ENCODE data around the gene RIPK1. TPM values are rescaled to one million over a fixed set of nuclear protein-coding genes. Genes with fewer than 3 reads are reported as not detected.

Gene RIPK1
- total RNA-seq, 1 experiment from 2014 or later: 19.1 TPM

GRCh38 chr6:3041606-3042005 lies 26.7 kb upstream of the RIPK1 start:
- Histone ChIP-seq H3K27me3 (ENCODE audit: insufficient read depth, low read length) (no peaks in the 10 kb centered on the region), H3K27ac (ENCODE audit: low read depth, low read length) (no peak overlapping the region), H3K4me3 (replicated peaks in 1 of 2; ENCODE audit: low read depth in 1 of 2, low read length in 2 of 2) (no peak overlapping the region), H4K20me1 (ENCODE audit: insufficient read depth) (no peaks in the 10 kb centered on the region), H2AFZ (ENCODE audit: low read depth, low read length, poor library complexity, severe bottlenecking) (no peak overlapping the region), H3K4me2 (ENCODE audit: low read length) (no peak overlapping the region), H3K9me2 (ENCODE audit: insufficient read depth) (no peaks in the 10 kb centered on the region), H3K9me3 (ENCODE audit: control insufficient read depth in 1 of 2, insufficient read depth in 1 of 2, low read depth in 1 of 2, low read length in 2 of 2) (no peaks in the 10 kb centered on the region), H3K79me2 (ENCODE audit: insufficient read depth, low read length) (no peaks in the 10 kb centered on the region), H3K9ac (ENCODE audit: low read length) (no peak overlapping the region), H3K4me1 (ENCODE audit: control insufficient read depth in 1 of 2, insufficient read depth in 2 of 2, low read length in 2 of 2) (no peaks in the 10 kb centered on the region), H3K36me3 (ENCODE audit: control insufficient read depth in 1 of 2, insufficient read depth in 2 of 2, low read length in 2 of 2) (no peaks in the 10 kb centered on the region)
- ChIA-PET CTCF (no interaction called here), RAD21 (ENCODE audit: low non-redundant PET in 1 of 2, low total read pairs in 2 of 2, uncharacterized antibody in 2 of 2, unreplicated experiment in 2 of 2) (no interaction called here), POLR2A (no interaction called here)
- no TSS peak for BruUV-seq (replicated peaks)
- intact Hi-C loops (cut with micrococcal nuclease): no loop called here
- DNase-seq (ENCODE audit: low read depth, low spot score): no peak
- TF ChIP-seq, protein P1, sequence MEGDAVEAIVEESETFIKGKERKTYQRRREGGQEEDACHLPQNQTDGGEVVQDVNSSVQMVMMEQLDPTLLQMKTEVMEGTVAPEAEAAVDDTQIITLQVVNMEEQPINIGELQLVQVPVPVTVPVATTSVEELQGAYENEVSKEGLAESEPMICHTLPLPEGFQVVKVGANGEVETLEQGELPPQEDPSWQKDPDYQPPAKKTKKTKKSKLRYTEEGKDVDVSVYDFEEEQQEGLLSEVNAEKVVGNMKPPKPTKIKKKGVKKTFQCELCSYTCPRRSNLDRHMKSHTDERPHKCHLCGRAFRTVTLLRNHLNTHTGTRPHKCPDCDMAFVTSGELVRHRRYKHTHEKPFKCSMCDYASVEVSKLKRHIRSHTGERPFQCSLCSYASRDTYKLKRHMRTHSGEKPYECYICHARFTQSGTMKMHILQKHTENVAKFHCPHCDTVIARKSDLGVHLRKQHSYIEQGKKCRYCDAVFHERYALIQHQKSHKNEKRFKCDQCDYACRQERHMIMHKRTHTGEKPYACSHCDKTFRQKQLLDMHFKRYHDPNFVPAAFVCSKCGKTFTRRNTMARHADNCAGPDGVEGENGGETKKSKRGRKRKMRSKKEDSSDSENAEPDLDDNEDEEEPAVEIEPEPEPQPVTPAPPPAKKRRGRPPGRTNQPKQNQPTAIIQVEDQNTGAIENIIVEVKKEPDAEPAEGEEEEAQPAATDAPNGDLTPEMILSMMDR (IDR thresholded peaks at IDR 0.05 in 2 of 3, conservative IDR thresholded peaks at IDR 0.05 in 1 of 3; ENCODE audit: borderline replicate concordance in 1 of 3, insufficient read depth in 1 of 3, low read depth in 2 of 3, low read length in 2 of 3): no peak
- TF ChIP-seq SRF (IDR thresholded peaks at IDR 0.05; ENCODE audit: low read depth): no peak
- no peak for TF ChIP-seq CEBPB (IDR thresholded peaks at IDR 0.05; ENCODE audit: low read depth)
- no peak for TF ChIP-seq ATF3 (IDR thresholded peaks at IDR 0.05)
- TF ChIP-seq SIN3A (IDR thresholded peaks at IDR 0.05; ENCODE audit: low read depth): no peak
- TF ChIP-seq EZH2phosphoT487 (IDR thresholded peaks at IDR 0.05; ENCODE audit: borderline replicate concordance): no peak
- ATAC-seq: no peak

GRCh38 chr6:3045369-3045768 lies 22.9 kb upstream of the RIPK1 start:
- DNase-seq (ENCODE audit: low read depth, low spot score) (no peak), ATAC-seq (no peak)
- H3K27me3 ChIP-seq (ENCODE audit: insufficient read depth, low read length): no peaks in the 10 kb centered on the region
- TF ChIP-seq FOSL1 (IDR thresholded peaks at IDR 0.05; ENCODE audit: low read depth): no peak
- TF ChIP-seq ZFX (IDR thresholded peaks at IDR 0.05): no peak
- no peak for TF ChIP-seq TCF7L2 (IDR thresholded peaks at IDR 0.05; ENCODE audit: borderline replicate concordance, extremely low read depth, insufficient read depth, insufficient read length)
- TF ChIP-seq CEBPB (IDR thresholded peaks at IDR 0.05; ENCODE audit: low read depth): no peak
- TF ChIP-seq EGR1 (IDR thresholded peaks at IDR 0.05; ENCODE audit: low read depth): no peak
- TF ChIP-seq ZNF274 (IDR thresholded peaks at IDR 0.05; ENCODE audit: low read depth, low read length): no peak
- TF ChIP-seq EZH2 (IDR thresholded peaks at IDR 0.05): no peak
- no peak for TF ChIP-seq ELF1 (IDR thresholded peaks at IDR 0.05; ENCODE audit: borderline replicate concordance, low read depth)
- no peak for TF ChIP-seq RAD21 (IDR thresholded peaks at IDR 0.05; ENCODE audit: low read depth)
- TF ChIP-seq, protein P2, sequence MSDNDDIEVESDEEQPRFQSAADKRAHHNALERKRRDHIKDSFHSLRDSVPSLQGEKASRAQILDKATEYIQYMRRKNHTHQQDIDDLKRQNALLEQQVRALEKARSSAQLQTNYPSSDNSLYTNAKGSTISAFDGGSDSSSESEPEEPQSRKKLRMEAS (IDR thresholded peaks at IDR 0.05): no peak
- TF ChIP-seq, protein P3, sequence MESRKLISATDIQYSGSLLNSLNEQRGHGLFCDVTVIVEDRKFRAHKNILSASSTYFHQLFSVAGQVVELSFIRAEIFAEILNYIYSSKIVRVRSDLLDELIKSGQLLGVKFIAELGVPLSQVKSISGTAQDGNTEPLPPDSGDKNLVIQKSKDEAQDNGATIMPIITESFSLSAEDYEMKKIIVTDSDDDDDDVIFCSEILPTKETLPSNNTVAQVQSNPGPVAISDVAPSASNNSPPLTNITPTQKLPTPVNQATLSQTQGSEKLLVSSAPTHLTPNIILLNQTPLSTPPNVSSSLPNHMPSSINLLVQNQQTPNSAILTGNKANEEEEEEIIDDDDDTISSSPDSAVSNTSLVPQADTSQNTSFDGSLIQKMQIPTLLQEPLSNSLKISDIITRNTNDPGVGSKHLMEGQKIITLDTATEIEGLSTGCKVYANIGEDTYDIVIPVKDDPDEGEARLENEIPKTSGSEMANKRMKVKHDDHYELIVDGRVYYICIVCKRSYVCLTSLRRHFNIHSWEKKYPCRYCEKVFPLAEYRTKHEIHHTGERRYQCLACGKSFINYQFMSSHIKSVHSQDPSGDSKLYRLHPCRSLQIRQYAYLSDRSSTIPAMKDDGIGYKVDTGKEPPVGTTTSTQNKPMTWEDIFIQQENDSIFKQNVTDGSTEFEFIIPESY (IDR thresholded peaks at IDR 0.05; ENCODE audit: extremely low read depth, insufficient replicate concordance, low read length): no peak
- no peak for TF ChIP-seq SP1 (IDR thresholded peaks at IDR 0.05; ENCODE audit: low read depth)
- no peak for TF ChIP-seq JUND (IDR thresholded peaks at IDR 0.05)
- ChIA-PET POLR2A (no interaction called here), CTCF (interaction anchor here (0.9 kb wide), 1 partner anchor 14 kb away, joined by 3 read pairs; no protein-coding TSS in a partner anchor), RAD21 (ENCODE audit: low non-redundant PET in 1 of 2, low total read pairs in 2 of 2, uncharacterized antibody in 2 of 2, unreplicated experiment in 2 of 2) (no interaction called here)
- H3K4me2 ChIP-seq (ENCODE audit: low read length): no peak overlapping the region
- no peaks in the 10 kb centered on the region for H4K20me1 ChIP-seq (ENCODE audit: insufficient read depth)
- no peaks in the 10 kb centered on the region for H3K36me3 ChIP-seq (ENCODE audit: control insufficient read depth in 1 of 2, insufficient read depth in 2 of 2, low read length in 2 of 2)
- no peak overlapping the region for H3K9ac ChIP-seq (ENCODE audit: low read length)
- H3K27ac ChIP-seq (ENCODE audit: low read depth, low read length): no peak overlapping the region
- H2AFZ ChIP-seq (ENCODE audit: low read depth, low read length, poor library complexity, severe bottlenecking): no peak overlapping the region
- H3K4me1 ChIP-seq (ENCODE audit: control insufficient read depth in 1 of 2, insufficient read depth in 2 of 2, low read length in 2 of 2): no peaks in the 10 kb centered on the region
- intact Hi-C loops (cut with micrococcal nuclease): no loop called here
- BruUV-seq (replicated peaks): no TSS peak
- H3K4me3 ChIP-seq (replicated peaks in 1 of 2; ENCODE audit: low read depth in 1 of 2, low read length in 2 of 2): no peak overlapping the region
- H3K79me2 ChIP-seq (ENCODE audit: insufficient read depth, low read length): no peaks in the 10 kb centered on the region
- H3K9me3 ChIP-seq (ENCODE audit: control insufficient read depth in 1 of 2, insufficient read depth in 1 of 2, low read depth in 1 of 2, low read length in 2 of 2): no peaks in the 10 kb centered on the region
- H3K9me2 ChIP-seq (ENCODE audit: insufficient read depth): no peaks in the 10 kb centered on the region

Measured in HCT116 (cell line).